GM18526 (cell line): Measurements from ENCODE around the gene ACAA1.

Experiments used
- POLR2A ChIP-seq: IDR thresholded peaks from 3 replicates; pipeline ENCODE4 v1.6.1; 2011; ENCODE audit not compliant: insufficient read length; ENCODE audit errors: extremely low read depth

The ACAA1 gene

DNA sequence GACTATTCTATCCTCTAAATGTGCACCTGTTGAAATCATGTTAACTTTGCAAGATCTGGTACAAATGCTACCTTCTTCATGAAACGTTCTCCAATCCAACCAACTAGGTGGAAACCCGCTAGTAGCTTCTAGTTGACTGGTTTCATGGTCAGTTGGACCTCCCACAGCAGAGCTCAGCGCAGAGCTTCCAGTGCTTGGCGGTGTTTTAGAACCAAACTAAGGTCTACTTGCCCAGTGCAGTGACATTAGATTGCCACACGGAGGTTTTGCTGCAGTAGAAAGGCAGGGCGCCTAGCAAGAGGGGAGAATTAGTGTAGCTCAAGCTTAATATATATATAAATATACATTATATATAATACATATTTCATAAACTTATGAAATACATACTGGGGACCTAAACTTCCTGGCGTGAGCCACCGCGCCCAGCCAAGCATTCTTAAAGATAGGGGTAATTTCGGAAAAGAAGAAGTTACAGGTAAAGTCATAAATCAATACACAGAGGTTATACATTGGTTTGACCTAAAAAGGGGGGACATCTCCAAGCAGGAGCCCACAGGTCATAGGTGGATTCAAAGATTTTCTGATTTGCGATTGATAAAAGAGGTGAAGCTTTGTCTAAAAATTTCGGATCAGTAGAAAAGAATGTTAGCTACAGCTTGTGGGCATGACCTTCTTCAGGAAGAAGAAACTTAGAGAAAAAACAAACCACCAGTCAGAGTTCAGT, 26.4 kb upstream of the ACAA1 start:
- TF ChIP-seq POLR2A = no peak

DNA sequence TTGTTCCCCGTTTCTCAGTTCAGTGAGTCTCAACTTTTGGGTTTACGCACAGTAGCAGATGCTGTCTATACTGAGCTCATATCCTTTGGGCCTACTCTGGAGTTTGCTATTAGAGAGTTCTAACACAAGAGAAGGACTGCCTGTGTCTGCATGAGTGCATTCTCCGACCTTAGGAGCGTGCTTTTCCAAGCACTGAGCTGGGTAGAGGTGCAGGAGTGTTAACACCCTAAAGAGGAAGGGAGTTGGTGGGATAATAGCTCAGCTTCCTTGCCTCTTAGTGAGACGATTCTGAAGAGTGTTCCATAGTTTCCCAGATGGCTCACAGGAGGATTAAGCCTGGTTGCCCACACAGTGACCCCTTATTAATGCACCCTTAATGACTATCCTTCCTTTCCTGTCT, 21.5 kb upstream of the ACAA1 start:
- TF ChIP-seq POLR2A = no peak

DNA sequence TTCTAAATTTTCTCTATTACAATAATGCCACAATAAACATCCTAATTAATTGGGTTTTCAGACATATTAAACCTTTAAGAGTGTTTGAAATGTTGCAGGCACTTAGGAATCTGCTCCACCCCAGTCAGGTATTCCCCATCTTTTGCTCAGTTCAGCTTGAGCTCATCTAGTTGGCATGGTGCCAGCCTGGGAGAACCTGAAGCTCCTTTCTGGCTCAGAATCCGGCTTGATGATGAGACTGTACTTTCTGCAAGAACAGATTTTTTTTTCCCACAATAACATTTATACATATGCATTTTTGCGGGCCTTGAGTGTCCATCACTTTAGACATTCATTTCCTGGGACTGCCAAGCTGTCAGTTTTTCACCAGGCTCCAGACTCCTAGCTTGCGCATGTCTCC, 20.7 kb upstream of the ACAA1 start:
- no peak for TF ChIP-seq POLR2A

DNA sequence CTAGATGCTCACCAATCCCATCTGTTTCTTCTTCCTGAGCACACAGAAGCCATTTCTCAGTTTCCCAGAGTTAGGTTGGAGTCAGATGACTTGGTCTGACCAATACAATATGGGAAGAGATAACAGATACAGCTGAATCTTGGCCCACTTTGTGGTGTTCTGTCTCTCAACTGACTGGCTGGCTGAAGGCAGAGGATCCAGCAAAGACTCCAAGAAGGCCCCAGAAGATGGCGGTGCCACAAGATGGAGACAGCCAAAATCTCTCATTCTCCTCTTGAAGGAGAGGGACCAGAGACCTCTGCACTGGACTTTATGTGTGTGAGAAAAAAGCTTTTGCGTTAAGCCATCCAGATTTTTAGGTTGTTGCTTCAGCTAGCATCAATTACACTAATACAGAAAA, 20.2 kb upstream of the ACAA1 start:
- TF ChIP-seq POLR2A = no peak

DNA sequence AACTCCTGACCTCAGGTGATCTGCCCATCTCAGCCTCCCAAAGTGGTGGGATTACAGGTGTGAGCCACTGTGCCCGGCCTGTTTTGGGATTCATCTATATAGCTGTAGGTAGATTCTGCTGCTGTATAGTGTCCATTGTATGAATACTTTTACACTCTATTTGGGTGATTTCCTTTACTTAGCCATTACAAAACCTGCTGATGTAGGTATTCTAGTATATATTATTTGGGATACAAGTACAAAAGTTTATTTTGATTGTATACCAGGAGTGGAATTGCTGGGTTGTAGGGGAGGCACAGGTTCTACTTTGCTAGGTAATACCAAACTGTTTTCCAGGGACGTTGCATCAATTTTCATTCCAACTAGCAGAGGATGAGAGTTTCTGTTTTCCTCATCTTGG, 18.9 kb upstream of the ACAA1 start:
- TF ChIP-seq POLR2A = no peak

DNA sequence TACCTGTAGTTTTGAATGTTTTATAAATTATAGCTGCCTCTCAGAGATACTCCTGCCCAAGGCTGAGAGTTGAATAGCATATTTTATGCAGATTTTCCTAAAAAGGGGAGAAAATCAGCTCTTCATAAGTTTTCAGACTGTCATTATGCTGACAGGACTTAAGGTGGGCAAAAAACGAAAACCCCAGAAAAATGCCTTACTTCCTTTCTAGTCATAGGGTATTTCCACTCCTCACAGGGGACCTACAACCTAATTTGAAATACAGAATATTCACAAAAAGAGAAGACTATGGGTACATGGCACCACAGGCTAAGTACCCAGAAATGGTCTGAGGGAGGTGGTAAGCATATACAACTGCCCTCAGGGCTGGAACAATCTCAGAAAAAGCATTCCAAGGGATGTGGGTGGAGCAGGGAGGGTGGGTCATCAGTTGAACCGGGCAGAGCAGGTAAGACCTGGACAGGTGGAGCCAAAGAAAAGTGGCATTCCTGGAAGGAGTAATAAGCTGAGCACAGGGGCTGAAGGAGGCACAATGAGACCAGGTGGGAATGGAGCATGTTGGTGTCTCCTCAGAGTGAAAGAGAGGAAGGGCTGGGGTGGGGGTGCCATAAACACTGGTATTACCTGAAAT, 17.8 kb upstream of the ACAA1 start:
- no peak for TF ChIP-seq POLR2A

DNA sequence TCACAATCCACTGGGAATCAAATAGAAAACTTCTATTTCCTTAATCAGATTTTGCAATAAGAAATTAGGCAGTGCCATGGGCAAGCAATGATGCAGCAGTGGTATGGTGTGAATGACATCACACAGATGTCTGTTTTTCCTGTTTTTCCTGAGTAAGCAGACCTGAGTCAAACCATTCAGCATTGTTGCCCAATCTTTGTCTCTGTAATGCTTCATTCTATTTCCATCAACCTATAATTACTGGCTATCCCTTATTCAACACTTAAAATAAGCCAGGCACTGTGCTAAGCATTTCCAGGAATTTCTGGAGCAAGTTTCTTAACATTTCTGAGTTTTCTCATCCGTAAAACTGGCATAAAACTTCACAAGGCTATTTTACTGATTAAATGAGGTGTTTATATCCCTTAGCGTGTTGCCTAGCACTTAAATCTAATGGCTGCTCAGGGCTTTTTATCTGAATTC, 17.1 kb upstream of the ACAA1 start:
- no peak for TF ChIP-seq POLR2A

DNA sequence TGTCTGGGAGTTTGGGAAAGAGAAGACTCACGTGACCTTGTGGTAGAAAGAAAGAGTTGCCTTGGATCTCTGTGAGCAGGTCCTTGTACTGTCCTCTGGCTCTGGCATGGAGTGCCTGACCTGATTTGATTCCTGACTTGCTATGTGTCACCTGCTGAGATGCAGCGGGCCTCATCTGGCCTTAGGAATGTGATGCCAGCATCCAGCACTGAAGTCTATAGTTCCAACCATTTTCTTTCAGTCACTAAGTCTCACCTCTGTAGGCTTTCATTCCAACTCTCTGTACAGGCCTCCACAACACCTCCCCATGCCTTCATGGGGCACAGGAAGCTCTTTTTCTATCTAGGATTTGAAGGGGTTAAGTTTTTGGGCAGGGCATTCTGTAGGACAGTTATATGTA, 16.3 kb upstream of the ACAA1 start:
- TF ChIP-seq POLR2A = no peak

DNA sequence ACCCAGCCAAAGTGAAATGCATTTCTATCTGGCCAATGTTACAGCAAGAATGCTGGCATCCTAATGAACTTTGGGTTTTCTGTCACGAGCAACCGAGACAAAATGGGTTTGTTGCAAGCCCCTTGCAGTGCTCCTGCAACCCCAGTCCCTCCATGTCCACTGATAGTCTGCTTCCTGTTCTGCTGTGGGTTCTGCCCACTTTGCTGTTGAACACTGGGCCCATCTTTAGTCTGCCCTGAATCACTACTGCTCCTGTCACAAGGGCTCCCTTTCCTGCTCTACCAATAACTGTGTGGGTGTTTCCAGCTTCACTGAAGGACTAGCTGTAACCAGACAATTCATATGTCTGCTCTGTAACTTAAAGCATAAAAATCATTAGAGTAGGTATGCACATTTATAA, 15.7 kb upstream of the ACAA1 start:
- TF ChIP-seq POLR2A = no peak

DNA sequence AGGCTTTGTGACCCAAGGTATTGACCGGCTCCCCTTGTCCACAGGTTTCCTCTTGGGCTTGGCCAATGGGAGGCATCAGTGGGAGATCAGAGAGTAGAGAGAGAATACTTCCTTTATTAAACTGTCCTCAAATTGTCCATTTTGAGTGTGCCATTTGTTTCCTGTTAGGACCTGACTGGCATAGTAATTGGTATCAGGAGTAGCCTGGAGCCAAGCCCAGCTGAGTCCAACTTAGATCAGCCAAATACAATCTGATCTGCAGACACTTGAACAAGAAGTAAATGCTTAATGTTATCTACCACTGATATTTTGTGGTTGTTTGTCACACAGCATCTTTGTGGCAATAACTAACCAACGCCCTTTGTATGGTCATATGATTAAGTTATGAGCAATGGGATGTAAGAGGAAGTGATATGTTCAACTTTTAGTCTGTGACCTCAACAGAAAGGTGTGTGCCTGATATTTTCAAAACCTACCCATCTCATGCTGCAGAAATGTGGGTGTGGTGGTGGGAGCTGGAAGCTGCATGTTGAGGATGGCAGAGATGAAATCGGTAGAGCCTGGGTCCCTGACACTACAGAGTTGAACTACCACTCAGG, 14.8 kb upstream of the ACAA1 start:
- no peak for TF ChIP-seq POLR2A

DNA sequence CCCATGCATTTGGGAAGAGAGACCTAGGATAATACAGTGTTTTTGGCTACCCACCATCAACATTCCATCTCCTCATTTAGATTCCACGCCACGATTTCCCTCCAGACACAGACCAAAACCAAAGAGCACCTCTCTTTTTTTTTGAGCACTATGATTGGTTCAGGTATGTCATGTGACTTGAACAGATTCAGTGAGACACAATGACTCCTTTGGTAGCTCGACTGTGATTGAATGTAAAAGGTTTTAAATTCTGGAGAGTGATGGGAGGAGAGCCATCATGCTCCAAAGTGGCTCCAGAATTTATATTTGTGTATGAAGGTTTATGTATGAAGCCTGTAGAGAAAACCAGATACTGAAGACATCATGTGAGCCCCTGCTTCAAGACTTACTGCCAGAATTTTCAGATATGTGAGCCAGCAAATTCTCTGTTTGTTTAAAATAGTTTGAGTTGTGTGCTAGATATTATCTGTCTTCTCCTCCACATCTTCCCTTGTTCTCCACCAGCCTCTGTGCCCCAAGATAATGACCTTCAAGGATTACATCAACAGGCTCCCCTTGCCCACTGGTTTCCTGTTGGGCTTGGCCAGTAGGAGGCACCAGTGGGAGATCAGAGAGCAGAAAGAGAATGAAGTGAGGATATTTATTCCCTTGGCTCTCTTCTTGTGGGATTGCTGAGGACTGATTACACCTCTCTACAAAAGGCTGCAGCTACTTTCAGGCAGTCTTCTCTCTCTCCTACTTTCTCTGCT, 14.0 kb upstream of the ACAA1 start:
- no peak for TF ChIP-seq POLR2A

DNA sequence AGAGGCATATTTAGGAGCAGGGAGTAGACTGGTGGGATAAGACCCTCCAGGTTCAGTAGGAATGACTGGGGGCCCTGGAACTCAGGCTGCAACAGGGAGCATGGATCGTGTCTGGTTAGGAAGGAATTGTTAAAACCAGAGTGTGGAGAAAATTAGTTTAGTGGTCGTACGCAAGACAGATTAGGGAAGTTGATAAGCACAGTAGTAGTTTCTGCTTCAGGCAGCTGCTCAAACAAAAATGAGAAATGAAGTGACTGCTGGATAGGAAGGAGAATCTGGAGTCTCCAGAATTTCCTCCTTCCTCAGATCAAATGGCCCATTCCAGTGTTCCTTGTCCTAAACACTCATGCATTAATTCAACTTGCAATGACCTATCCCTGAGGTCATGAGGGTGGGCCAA, 12.8 kb upstream of the ACAA1 start:
- TF ChIP-seq POLR2A = no peak

DNA sequence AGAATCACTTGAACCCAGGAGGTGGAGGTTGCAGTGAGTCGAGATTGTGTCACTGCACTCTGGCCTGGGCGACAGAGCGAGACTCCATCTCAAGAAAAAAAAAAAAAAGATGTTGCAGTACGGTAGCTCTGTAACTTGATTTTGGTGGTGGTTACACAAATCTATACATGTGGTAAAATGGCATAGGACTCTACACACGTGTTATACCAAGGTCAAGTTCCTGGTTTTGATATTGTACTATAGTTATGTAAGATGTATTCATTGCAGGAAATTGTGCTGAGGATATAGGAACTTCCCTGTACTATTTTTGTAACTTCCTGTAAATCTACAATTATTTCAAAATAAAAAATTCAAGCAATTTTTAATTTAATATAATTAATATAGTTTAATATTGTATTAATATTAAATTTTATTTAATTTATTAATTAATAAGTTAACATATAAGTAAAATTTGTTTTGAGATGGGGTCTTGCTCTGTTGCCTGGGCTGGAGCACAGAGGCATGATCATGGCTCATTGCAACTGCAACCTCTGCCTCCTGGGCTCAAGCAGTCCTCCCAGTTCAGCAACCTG, 11.5 kb upstream of the ACAA1 start:
- no peak for TF ChIP-seq POLR2A

DNA sequence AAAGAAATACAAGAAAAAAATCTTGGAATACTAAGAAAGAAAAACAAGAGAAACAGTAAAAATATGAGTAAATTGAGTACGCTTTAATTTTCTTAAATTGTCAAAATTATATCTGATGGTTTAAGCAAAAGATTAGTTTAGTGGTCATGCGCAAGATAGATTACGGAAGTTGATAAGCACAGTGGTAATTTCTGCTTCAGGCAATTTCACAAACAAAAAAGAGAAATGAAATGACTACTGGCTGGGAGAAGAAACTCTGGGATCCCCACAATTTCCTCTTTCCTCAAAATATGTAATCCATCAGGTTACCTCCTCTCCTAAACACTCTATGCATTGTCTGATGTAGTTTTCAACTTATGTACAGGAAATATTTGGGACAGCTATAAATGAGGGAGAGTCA, 10.5 kb upstream of the ACAA1 start:
- no peak for TF ChIP-seq POLR2A

DNA sequence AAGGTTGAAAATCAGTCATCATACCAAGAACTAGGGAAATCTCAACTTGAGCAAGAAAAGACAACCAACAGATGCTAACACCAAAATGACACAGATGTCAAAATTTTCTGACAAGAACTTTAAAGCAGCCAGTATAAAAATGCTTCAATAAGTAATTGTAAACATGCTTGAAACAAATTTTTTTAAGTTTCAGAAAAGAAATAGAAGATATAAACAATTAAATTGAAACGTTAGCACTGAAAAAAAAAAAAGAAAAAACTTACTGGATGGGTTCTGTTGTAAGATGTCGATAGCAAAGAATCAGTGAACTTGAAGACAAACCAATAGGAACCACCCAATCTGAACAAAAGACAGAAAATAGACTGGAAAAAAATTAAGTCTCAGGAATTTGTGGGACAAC, 9.6 kb upstream of the ACAA1 start:
- TF ChIP-seq POLR2A = no peak
